K562 (cell line): Measurements from ENCODE around the gene CDKL5. TPM values are rescaled to one million over a fixed set of nuclear protein-coding genes. Genes with fewer than 3 reads are reported as not detected.

ENCODE experiments used
- ATAC-seq: fragments of 200-7000 bp; cut with Tn5 transposase; 3 replicates; pipeline ENCODE4 v1.9.1; 2020; ENCODE audit warnings: moderate library complexity
- BruUV-seq: library from RNA; stranded (reverse); fragments of 400-500 nt; replicated peaks from 2 replicates; lab custom pipeline; 2021; lab: Mats Ljungman, UMichigan
- CTCF ChIA-PET: fragments of 300-600 bp; formaldehyde crosslinking; extraction: SDS; loops from one replicate; lab custom pipeline; 2021; ENCODE audit warnings: low intra/inter-chr PET ratio; lab: Yijun Ruan, JAX
- POLR2A ChIA-PET: fragments of 300-600, 350-650 bp; sonication (Branson Sonifier 250); formaldehyde crosslinking; extraction: SDS; loops from one replicate; lab custom pipeline; 2021; ENCODE audit warnings: antibody characterized with exemption, inconsistent platforms; lab: Yijun Ruan, JAX
- DNase-seq, 4 experiments: peaks; one replicate each; pipeline versions ENCODE4 v3.0.0 to v3.0.0-alpha.2; 2011 to 2018; ENCODE audit warnings: low spot score in 3 of 4, mixed read lengths in 3 of 4; ENCODE audit errors: extremely low read depth in 1 of 4
- FAIRE-seq: peaks from 2 replicates; lab custom pipeline; 2011; peaks lifted over from hg19 to GRCh38; lab: Jason Lieb, UNC
- H2AFZ ChIP-seq: 2 replicates; pipeline ENCODE4 v1.6.0; 2011; ENCODE audit warnings: low read depth, low read length, control low read depth, inconsistent platforms
- H3K27ac ChIP-seq: fragments of 200-600 bp; 3 replicates; pipeline ENCODE4 v1.8.0; 2011; ENCODE audit warnings: low read depth, mild to moderate bottlenecking, control low read depth, inconsistent platforms, low read length, moderate library complexity, mixed read lengths; ENCODE audit errors: extremely low read depth
- H3K27me3 ChIP-seq, 2 experiments: fragments of 300-600 bp in 1 of 2; 2 replicates in 1 of 2; 3 replicates in 1 of 2; pipeline versions ENCODE4 v1.6.0 to v1.8.0; 2011; ENCODE audit warnings: inconsistent platforms in 2 of 2, low read length in 2 of 2, mild to moderate bottlenecking in 1 of 2, mixed read lengths in 1 of 2, moderate library complexity in 1 of 2; ENCODE audit not compliant: control insufficient read depth in 2 of 2, insufficient read depth in 2 of 2
- H3K36me3 ChIP-seq: fragments of 300-600 bp; 3 replicates; pipeline ENCODE4 v1.8.0; 2011; ENCODE audit warnings: mild to moderate bottlenecking, low read length, inconsistent platforms; ENCODE audit not compliant: control insufficient read depth, insufficient read depth
- H3K4me1 ChIP-seq, 2 experiments: fragments of 200-600 bp in 1 of 2; replicated peaks in 1 of 2; 2 replicates in 1 of 2; 3 replicates in 1 of 2; pipeline versions ENCODE4 v1.5.1 to v1.8.0; 2011; ENCODE audit warnings: inconsistent platforms in 2 of 2, low read length in 2 of 2, mild to moderate bottlenecking in 1 of 2, mixed read lengths in 1 of 2, moderate library complexity in 1 of 2; ENCODE audit not compliant: control insufficient read depth in 2 of 2, insufficient read depth in 2 of 2
- H3K4me2 ChIP-seq: 2 replicates; pipeline ENCODE4 v1.6.1; 2011; ENCODE audit warnings: low read length, control low read depth, inconsistent platforms, mixed read lengths; ENCODE audit not compliant: insufficient read depth
- H3K4me3 ChIP-seq: fragments of 200-600 bp; sonication (generic), shearing (Covaris generic); 2 replicates; pipeline ENCODE4 v1.5.1; 2016; ENCODE audit warnings: control low read depth, inconsistent platforms
- H3K79me2 ChIP-seq: fragments of 200-600 bp; 3 replicates; pipeline ENCODE4 v1.8.0; 2011; ENCODE audit warnings: low read length, inconsistent platforms; ENCODE audit not compliant: control insufficient read depth, insufficient read depth
- H3K9ac ChIP-seq, 2 experiments: 2 replicates each; pipeline versions ENCODE4 v1.6.0 to v1.6.1; 2011; ENCODE audit warnings: low read depth in 2 of 2, low read length in 2 of 2, control low read depth in 1 of 2, inconsistent platforms in 1 of 2, mild to moderate bottlenecking in 1 of 2, mixed read lengths in 1 of 2; ENCODE audit not compliant: insufficient read depth in 1 of 2
- H3K9me1 ChIP-seq: one replicate; pipeline ENCODE4 v1.6.0; 2011; ENCODE audit warnings: inconsistent platforms, mild to moderate bottlenecking, low read length, moderate library complexity; ENCODE audit not compliant: control insufficient read depth, insufficient read depth
- H3K9me3 ChIP-seq: replicated peaks from 2 replicates; pipeline ENCODE4 v1.5.1; 2011; ENCODE audit warnings: low read depth, low read length, inconsistent platforms; ENCODE audit not compliant: control insufficient read depth, insufficient read depth
- H4K20me1 ChIP-seq: replicated peaks from 2 replicates; pipeline ENCODE4 v1.6.1; 2011; ENCODE audit warnings: low read length, inconsistent platforms, mixed read lengths; ENCODE audit not compliant: control insufficient read depth, insufficient read depth
- C11orf30 ChIP-seq: fragments of 450-650 bp; IDR thresholded peaks from 2 replicates; pipeline ENCODE4 v1.6.1; 2016; ENCODE audit warnings: low read depth, mild to moderate bottlenecking
- MAFF ChIP-seq: IDR thresholded peaks from 2 replicates; pipeline ENCODE4 v1.6.1; 2012; ENCODE audit warnings: low read length, improper control_type of control experiment
- MAFG ChIP-seq: fragments of 450-650 bp; conservative IDR thresholded peaks from 2 replicates; pipeline ENCODE4 v1.6.1; 2016; ENCODE audit warnings: missing genetic modification characterization, missing compliant biosample characterization
- MAFK ChIP-seq: IDR thresholded peaks from 2 replicates; pipeline ENCODE4 v1.6.1; 2011; ENCODE audit warnings: low read length, improper control_type of control experiment
- NCOA4 ChIP-seq: fragments of 450-650 bp; IDR thresholded peaks from 2 replicates; pipeline ENCODE4 v1.6.1; 2018; ENCODE audit warnings: mild to moderate bottlenecking; ENCODE audit not compliant: partially characterized antibody
- POLR2G ChIP-seq: fragments of 200-400 bp; formaldehyde crosslinking; IDR thresholded peaks from 2 replicates; pipeline ENCODE4 v1.6.1; 2017; ENCODE audit warnings: low read depth, mild to moderate bottlenecking, antibody characterized with exemption, low read length, moderate library complexity
- RBM25 ChIP-seq: fragments of 200-400 bp; formaldehyde crosslinking; IDR thresholded peaks from 2 replicates; pipeline ENCODE4 v1.6.1; 2018; ENCODE audit warnings: low read length, low read depth, moderate library complexity; ENCODE audit not compliant: severe bottlenecking
- RBM39 ChIP-seq: fragments of 200-400 bp; formaldehyde crosslinking; optimal IDR thresholded peaks from 2 replicates; pipeline ENCODE3; 2018; ENCODE audit warnings: low read depth, low read length
- SMC3 ChIP-seq: conservative IDR thresholded peaks from 2 replicates; pipeline ENCODE4 v1.6.1; 2011; ENCODE audit warnings: low read depth, low read length, improper control_type of control experiment; ENCODE audit not compliant: insufficient read depth
- SOX6 ChIP-seq: fragments of 450-650 bp; IDR thresholded peaks from 2 replicates; pipeline ENCODE4 v1.6.1; 2014; ENCODE audit warnings: mild to moderate bottlenecking
- SPI1 ChIP-seq: IDR thresholded peaks from 2 replicates; pipeline ENCODE4 v1.6.1; 2011; ENCODE audit warnings: low read depth, low read length, control low read depth, borderline replicate concordance
- ZNF217 ChIP-seq: sonication (generic); formaldehyde crosslinking; IDR thresholded peaks from 2 replicates; pipeline ENCODE4 v1.8.0; 2022; ENCODE audit warnings: mild to moderate bottlenecking, missing genetic modification reagents
- ZNF316 ChIP-seq: fragments of 450-650 bp; IDR thresholded peaks from 2 replicates; pipeline ENCODE4 v1.6.1; 2016
- ZNF507 ChIP-seq: conservative IDR thresholded peaks from 2 replicates; pipeline ENCODE4 v1.6.1; 2017; ENCODE audit warnings: missing genetic modification characterization, missing compliant biosample characterization
- WGBS: fragments of 100-300 bp; shearing (Covaris generic); methylation state at CpG from one replicate; pipeline ENCODE4 v1.1.6; 2016; ENCODE audit warnings: low coverage, mixed read lengths; ENCODE audit not compliant: insufficient coverage; ENCODE audit errors: missing lambda C conversion rate; 5-methylcytosine and 5-hydroxymethylcytosine counted together
- in situ Hi-C: fragments of 300-500 bp; cut with MboI; formaldehyde crosslinking; loops from 4 replicates; pipeline ENCODE4 v1.15.0; 2018; ENCODE audit warnings: inconsistent platforms, mixed read lengths
- intact Hi-C: fragments of 100-400 bp; cut with micrococcal nuclease; formaldehyde crosslinking; loops from 2 replicates; pipeline ENCODE4 v1.14.2; 2022
- polyA plus RNA-seq, 8 experiments: library from polyadenylated mRNA; depleted of rRNA in 4 of 8; stranded (reverse) in 5 of 8; unstranded in 3 of 8; fragments of >200 nt; fragmentation: Nextera tagmentation in 2 of 8; fragmentation: Illumina TruSeq in 1 of 8; extraction: Ambion mirVana in 2 of 8; extraction: Trizol in 1 of 8; gene quantifications; 2 replicates each; pipeline versions ENCODE4 v1.2.1 to v1.2.3, GENCODE V29; 2011 to 2014; ENCODE audit warnings: inconsistent platforms in 1 of 8, missing spikeins in 1 of 8
- total RNA-seq, 7 experiments: library from RNA; depleted of rRNA in 6 of 7; stranded (reverse); fragments of >200 nt in 6 of 7; fragmentation: Illumina TruSeq in 2 of 7; extraction: Trizol in 2 of 7; gene quantifications; 2 replicates each; pipeline versions ENCODE4 v1.2.1 to v1.2.3, GENCODE V29; 2011 to 2021; ENCODE audit warnings: low replicate concordance in 1 of 7
- TF ChIP-seq, protein P1 (sequence below): fragments of 450-650 bp; IDR thresholded peaks from 2 replicates; pipeline ENCODE4 v1.6.1; 2014; ENCODE audit warnings: low read depth, mild to moderate bottlenecking, moderate library complexity, borderline replicate concordance
- TF ChIP-seq, protein P2 (sequence below): fragments of 200-800 bp; sonication (Bioruptor generic); IDR thresholded peaks from 2 replicates; pipeline ENCODE4 v1.6.1; 2017; ENCODE audit warnings: missing genetic modification characterization, missing compliant biosample characterization

The CDKL5 gene
- total and polyA plus RNA-seq, 9 of the 15 experiments (the other 6 are each of a cell fraction or from before 2014, with no cell fraction given) = under 0.01 to 0.21 (median 0.04) TPM

DNA sequence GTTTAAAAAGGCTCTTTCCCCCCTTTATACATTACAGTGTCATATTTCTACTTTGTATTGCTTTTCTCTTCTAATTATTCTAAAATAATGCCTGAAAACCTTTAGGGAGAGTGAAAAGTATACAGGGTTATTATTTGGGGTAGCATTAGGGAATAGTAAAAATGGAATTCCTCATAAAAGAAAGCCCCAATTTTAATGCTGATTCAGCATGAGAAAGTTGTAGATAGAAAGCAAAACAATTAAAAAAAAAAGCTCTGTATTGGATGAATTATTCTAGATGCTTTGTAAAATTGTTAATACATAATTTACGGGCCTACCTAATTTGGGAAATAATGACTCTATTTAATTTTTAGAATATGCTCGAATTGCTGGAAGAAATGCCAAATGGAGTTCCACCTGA is 154.1 kb downstream of the CDKL5 start:
- Histone ChIP-seq H4K20me1 (no peaks in the 10 kb centered on the region), H3K36me3 (no peaks in the 10 kb centered on the region), H3K79me2 (no peaks in the 10 kb centered on the region), H3K9me3 (no peaks in the 10 kb centered on the region), H3K9me1 (no peaks in the 10 kb centered on the region), H3K27ac (no peak overlapping the region), H2AFZ (no peak overlapping the region), H3K4me3 (no peak overlapping the region), H3K4me1 (no peaks in the 10 kb centered on the region), H3K27me3 (no peaks in the 10 kb centered on the region), H3K4me2 (no peak overlapping the region), H3K9ac (no peak overlapping the region)
- no peak for ATAC-seq
- in situ Hi-C loops = no loop called here
- CTCF ChIA-PET = no interaction called here
- intact Hi-C loops = no loop called here
- no peak for TF ChIP-seq SOX6
- TF ChIP-seq NCOA4 = no peak
- TF ChIP-seq MAFF = peak; percentile 42; the same call in 1 of the 2 replicates
- no peak for TF ChIP-seq RBM39
- TF ChIP-seq MAFG (tag) = peak; percentile 60
- TF ChIP-seq C11orf30 = peak; percentile 35; the same call in 1 of the 2 replicates
- TF ChIP-seq MAFK = peak; percentile 66; the same call in 1 of the 2 replicates
- TF ChIP-seq ZNF316 = peak; percentile 78
- POLR2A ChIA-PET = no interaction called here
- BruUV-seq = no TSS peak
- FAIRE-seq = no peak
- DNase-seq = no peak
- WGBS = 7% methylated on average over 2 of the region's 2 CpGs

DNA sequence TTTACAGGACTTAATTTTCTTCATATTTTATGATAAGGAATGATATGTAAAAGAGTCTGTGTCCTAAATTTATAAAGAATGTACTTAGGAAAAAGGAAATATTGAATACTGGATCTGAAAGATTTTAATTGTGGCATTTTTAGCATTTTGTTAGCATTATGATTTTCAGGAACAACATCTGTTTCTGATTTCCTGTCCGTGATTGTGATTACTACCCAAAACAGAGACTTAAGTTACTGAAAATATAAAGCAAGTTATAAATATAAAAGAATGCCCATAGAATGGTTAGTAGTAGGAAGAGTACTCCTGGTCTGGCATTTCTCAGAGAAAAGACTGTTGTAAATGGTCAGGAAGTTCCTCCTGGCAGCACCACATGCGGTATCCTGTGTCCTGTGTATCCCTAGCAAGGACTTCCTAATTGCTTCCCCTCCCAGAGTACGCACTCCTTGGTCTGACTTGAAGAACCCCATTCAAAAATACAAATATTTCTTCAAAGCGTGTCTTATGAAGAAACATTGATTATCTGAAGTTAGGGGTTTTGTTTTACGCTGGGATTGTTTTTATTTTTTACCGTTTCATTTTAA is 157.6 kb downstream of the CDKL5 start:
- DNase-seq (no peak), FAIRE-seq (no peak), ATAC-seq (no peak)
- H3K9me1 ChIP-seq = no peaks in the 10 kb centered on the region
- H3K27ac ChIP-seq = no peak overlapping the region
- no peak overlapping the region for H3K9ac ChIP-seq
- no peaks in the 10 kb centered on the region for H3K27me3 ChIP-seq
- H4K20me1 ChIP-seq = no peaks in the 10 kb centered on the region
- H3K4me2 ChIP-seq = no peak overlapping the region
- no peaks in the 10 kb centered on the region for H3K36me3 ChIP-seq
- no TSS peak for BruUV-seq
- POLR2A ChIA-PET = no interaction called here
- intact Hi-C loops = no loop called here
- CTCF ChIA-PET = no interaction called here
- H3K4me1 ChIP-seq = no peaks in the 10 kb centered on the region
- H2AFZ ChIP-seq = no peak overlapping the region
- WGBS = 4% methylated on average over 6 of the region's 6 CpGs
- in situ Hi-C loops = no loop called here
- no peaks in the 10 kb centered on the region for H3K79me2 ChIP-seq
- H3K4me3 ChIP-seq = no peak overlapping the region
- H3K9me3 ChIP-seq = no peaks in the 10 kb centered on the region
- TF ChIP-seq POLR2G = no peak
- TF ChIP-seq ZNF217 = no peak
- TF ChIP-seq NCOA4 = no peak
- TF ChIP-seq RBM25 = no peak
- TF ChIP-seq, protein P1, sequence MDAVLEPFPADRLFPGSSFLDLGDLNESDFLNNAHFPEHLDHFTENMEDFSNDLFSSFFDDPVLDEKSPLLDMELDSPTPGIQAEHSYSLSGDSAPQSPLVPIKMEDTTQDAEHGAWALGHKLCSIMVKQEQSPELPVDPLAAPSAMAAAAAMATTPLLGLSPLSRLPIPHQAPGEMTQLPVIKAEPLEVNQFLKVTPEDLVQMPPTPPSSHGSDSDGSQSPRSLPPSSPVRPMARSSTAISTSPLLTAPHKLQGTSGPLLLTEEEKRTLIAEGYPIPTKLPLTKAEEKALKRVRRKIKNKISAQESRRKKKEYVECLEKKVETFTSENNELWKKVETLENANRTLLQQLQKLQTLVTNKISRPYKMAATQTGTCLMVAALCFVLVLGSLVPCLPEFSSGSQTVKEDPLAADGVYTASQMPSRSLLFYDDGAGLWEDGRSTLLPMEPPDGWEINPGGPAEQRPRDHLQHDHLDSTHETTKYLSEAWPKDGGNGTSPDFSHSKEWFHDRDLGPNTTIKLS = no peak
- no peak for TF ChIP-seq SPI1
- TF ChIP-seq ZNF507 (tag) = no peak
- TF ChIP-seq, protein P2, sequence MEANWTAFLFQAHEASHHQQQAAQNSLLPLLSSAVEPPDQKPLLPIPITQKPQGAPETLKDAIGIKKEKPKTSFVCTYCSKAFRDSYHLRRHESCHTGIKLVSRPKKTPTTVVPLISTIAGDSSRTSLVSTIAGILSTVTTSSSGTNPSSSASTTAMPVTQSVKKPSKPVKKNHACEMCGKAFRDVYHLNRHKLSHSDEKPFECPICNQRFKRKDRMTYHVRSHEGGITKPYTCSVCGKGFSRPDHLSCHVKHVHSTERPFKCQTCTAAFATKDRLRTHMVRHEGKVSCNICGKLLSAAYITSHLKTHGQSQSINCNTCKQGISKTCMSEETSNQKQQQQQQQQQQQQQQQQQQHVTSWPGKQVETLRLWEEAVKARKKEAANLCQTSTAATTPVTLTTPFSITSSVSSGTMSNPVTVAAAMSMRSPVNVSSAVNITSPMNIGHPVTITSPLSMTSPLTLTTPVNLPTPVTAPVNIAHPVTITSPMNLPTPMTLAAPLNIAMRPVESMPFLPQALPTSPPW = no peak
- no peak for TF ChIP-seq SMC3
